Measurements from ENCODE around the gene CALU.

DNA sequence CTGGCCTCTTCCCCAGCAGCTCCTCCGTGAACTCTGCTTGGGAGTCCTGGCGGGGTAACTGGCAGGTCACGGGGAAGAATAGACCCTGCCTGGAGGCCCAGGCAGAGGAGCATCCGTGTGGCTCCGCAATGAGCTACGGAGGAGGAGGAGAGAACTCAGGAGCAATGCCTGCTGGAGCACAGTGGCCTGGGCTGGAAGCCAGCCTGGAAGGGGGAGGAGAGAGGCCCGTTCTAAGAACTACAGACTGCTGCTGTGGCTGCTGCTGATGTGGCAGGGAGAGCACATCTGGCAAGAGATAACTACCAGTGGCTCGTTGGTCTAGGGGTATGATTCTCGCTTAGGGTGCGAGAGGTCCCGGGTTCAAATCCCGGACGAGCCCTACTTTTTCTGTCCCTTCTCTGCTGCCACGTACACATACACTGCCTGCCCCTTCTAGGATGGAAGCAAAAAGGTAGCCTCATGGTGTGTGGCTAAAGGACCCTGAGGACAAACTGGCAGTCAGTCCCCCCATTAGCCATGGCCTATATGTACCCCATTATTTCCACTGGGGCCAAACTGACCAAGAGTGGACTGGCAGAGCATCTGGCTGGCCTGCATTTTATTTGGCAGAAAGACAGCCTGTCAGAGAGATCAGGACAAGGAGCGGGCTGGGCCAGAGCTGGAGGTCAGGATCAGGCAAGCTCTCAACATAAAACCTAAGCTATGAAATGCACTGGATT, 44.1 kb downstream of the CALU start:
- TF ChIP-seq, protein P1, sequence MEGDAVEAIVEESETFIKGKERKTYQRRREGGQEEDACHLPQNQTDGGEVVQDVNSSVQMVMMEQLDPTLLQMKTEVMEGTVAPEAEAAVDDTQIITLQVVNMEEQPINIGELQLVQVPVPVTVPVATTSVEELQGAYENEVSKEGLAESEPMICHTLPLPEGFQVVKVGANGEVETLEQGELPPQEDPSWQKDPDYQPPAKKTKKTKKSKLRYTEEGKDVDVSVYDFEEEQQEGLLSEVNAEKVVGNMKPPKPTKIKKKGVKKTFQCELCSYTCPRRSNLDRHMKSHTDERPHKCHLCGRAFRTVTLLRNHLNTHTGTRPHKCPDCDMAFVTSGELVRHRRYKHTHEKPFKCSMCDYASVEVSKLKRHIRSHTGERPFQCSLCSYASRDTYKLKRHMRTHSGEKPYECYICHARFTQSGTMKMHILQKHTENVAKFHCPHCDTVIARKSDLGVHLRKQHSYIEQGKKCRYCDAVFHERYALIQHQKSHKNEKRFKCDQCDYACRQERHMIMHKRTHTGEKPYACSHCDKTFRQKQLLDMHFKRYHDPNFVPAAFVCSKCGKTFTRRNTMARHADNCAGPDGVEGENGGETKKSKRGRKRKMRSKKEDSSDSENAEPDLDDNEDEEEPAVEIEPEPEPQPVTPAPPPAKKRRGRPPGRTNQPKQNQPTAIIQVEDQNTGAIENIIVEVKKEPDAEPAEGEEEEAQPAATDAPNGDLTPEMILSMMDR (IDR thresholded peaks at IDR 0.05) = no peak
- no peak for TF ChIP-seq POLR2A (IDR thresholded peaks at IDR 0.05)

Data from body of pancreas (tissue), 4 donors.